Ecto neural progenitor cell (in vitro differentiated cells): ENCODE data around the gene SURF1.
"Not testable (repeated sequence)": the region's sequence is repeated elsewhere in the genome, so short reads cannot be mapped to it uniquely, and the experiment has no call there.

Experiments used
- DNase-seq: peaks from one replicate; pipeline ENCODE4 v3.0.0-alpha.2; 2018; ENCODE audit warnings: low spot score

The SURF1 gene, protein sequence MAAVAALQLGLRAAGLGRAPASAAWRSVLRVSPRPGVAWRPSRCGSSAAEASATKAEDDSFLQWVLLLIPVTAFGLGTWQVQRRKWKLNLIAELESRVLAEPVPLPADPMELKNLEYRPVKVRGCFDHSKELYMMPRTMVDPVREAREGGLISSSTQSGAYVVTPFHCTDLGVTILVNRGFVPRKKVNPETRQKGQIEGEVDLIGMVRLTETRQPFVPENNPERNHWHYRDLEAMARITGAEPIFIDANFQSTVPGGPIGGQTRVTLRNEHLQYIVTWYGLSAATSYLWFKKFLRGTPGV

GRCh38 chr9:133356391-133357091 is at the start of gene SURF1, which contains the start of gene SURF2:
Gene SURF1 (minus strand): TSS chr9:133356487. CDS start chr9:133356453, 34 bp downstream.
Gene SURF2 (plus strand): TSS chr9:133356550. CDS start chr9:133356593, 43 bp downstream.
- peak; percentile 91 for DNase-seq

DNA sequence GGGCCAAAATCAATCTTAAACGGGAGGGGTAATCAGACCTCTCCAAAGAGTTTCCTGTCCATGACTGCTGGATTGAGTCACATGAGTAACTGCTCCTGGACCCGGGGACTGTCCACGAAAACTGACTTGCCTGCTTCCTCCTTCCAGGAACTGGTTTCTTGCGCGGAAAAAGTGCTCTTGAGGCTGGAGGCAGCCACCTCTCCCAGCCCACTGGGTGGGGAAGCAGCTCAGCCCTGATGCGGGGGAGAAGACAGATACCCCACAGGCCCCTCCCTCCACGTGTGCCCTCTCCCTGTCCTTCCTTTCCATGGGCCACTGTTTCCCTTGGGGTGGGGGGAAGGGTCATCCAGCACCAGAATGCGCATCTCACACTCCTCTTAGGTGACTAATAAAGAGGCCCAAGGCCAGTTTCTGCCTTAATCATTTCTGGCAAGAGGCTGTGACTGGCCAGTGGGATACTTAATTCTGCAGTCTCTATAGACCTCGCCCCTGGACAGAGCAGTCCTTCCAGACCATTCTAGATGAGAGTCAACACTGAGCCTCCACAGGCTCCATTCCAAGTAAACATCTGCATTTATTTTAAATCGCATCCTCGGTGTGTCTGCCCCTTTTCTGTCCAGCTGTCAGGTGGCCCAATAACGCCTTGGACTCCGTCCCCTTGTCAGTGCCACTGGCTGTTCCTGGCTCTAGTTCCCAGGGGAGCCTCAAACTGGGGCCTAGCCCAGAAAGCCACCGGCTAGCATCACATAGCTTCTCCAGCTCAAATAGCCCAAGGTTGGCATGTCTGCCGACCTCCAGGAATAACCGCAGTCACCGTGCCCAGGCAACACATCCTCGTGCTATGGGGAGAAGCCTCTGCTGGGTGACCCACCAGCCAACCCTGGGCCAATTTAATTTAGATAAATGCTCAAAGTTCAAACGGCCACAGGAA is 49.5 kb upstream of the SURF1 start:
- DNase-seq: no peak

DNA sequence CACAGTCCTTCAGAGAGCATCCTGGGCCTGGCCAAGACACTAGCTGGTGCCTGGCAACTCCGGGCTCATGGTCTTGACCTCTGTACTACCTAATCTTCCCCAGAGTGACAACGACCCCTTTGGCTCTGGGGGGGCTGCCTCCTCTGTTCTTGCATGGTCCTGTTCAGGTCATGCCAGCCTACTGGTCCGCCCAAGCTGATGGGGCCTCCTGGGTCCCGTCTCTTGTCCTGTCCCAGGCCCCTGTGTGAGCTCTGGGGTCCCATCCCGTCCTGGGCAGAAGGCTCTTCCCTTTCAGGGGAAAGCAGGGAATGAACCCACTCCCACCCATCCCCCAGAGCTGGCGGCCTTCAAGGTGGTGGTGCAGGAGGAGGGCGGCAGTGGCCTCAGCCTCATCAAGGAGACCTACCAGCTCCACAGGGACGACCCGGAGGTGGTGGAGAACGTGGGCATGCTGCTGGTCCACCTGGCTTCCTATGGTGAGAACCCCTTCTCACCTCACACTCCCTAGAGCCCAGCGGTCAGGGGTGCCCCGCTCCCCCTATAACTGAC is 48.2 kb upstream of the SURF1 start:
- DNase-seq: no peak

GRCh38 chr9:133403766-133404453 is 47.6 kb upstream of the SURF1 start:
- DNase-seq: no peak

GRCh38 chr9:133402689-133403088 is 46.4 kb upstream of the SURF1 start:
- DNase-seq: no peak

GRCh38 chr9:133401588-133401987 is 45.3 kb upstream of the SURF1 start:
- DNase-seq: no peak

DNA sequence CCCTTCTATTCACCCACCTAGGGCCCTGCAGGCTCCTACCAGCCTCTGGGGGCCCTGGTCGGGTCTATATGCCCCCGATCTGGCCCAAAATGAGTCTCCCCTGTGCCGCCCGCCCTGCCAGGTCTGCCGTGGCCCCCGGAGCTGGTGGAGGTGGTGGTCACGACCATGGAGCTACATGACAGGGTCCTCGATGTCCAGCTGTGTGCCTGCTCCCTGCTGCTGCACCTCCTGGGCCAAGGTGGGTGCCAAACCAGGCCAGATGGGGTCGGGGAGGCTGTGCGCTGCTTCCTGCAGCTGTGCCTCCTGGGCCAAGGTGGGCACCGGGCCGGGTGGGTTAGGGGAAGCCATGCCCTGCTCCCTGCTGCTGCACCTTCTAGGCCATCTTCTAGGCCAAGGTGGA is 44.0 kb upstream of the SURF1 start:
- DNase-seq: no peak

- no peak for DNase-seq
Observed at GRCh38 chr9:133397895-133398294, 41.6 kb upstream of the SURF1 start.

GRCh38 chr9:133397370-133397769 is 41.1 kb upstream of the SURF1 start:
- DNase-seq: no peak

DNA sequence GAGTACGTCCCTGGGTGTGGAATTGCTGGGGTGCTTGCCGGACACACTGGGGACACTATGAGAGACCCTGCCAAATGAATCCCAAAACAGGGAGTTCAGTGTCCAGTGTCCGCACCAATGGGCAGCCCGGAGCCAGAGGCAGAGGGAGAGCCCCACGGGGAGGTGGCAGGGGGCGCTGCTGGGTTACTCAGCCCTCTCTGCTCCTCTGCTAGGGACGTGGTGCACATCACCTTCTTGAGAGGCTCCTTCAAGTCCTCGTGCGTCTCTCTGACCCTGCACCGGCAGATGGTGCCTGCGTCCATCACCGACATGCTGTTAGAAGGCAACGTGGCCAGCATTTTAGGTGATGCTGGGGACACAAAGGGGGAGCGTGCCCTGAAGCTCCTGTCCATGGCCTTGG is 40.7 kb upstream of the SURF1 start:
- peak; percentile 72 for DNase-seq

- no peak for DNase-seq
Observed at GRCh38 chr9:133394687-133395271, 38.5 kb upstream of the SURF1 start.

DNA sequence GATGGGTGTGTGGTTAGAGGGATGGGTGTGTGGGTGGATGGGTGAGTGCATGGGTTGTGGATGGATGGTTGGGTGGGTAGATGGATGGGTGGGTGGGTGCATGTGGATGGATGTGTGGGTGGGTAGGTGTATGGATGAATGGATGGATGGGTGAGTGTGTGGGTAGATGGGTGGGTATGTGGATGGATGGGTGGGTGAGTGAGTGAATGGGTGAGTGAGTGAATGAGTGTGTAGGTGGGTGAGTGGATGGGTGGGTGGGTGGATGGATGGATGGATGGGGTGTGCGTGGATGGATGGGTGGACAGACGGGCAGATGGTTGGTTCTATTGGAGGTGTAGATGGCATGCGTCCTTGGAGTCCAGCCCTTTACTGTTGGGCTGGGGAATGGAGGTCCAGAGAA is 37.1 kb upstream of the SURF1 start:
- no peak for DNase-seq

DNA sequence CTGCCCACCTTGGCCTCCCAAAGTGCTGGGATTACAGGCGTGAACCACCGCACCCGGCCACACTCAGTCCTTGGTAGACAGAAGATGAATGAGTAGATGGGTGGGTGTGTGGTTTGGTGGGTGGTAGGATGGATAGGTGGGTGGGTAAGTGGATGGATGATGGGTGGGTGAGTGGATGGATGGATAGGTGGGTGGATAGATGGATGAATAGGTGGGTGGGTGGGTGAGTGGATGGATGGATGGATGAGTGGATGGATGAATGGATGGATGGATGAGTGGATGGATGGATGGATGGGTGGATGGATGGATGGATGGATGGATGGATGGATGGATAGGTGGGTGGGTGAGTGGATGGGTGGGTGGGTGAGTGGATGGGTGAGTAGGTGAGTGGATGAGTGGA is 36.0 kb upstream of the SURF1 start:
- DNase-seq: not testable (repeated sequence)

GRCh38 chr9:133391449-133391848 is 35.2 kb upstream of the SURF1 start:
- not testable (repeated sequence) for DNase-seq

- no peak for DNase-seq
Observed at GRCh38 chr9:133390713-133391112, 34.4 kb upstream of the SURF1 start.

- no peak for DNase-seq
Observed at GRCh38 chr9:133389562-133389961, 33.3 kb upstream of the SURF1 start.

GRCh38 chr9:133389025-133389557 is 32.8 kb upstream of the SURF1 start:
- no peak for DNase-seq

DNA sequence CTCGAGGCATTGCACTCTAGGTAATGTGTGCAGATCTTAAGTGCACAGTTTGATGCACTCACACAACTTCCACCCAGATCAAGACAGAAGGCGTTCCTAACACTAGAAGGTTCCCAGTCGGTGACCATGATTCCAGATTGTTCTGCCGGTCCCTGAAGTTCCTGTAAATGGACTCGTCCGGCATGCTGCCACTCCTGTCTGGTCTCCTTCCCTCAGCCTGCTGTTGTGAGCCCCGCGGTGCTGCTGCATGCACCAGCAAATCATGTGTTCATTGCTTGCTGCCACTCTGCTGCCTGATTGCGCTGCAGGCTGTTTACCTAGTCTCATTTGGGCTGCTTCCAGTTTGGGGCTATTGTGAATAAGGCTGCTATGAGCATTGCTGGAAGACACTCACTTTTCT is 31.4 kb upstream of the SURF1 start:
- no peak for DNase-seq

GRCh38 chr9:133386338-133386737 is 30.1 kb upstream of the SURF1 start:
- no peak for DNase-seq

DNA sequence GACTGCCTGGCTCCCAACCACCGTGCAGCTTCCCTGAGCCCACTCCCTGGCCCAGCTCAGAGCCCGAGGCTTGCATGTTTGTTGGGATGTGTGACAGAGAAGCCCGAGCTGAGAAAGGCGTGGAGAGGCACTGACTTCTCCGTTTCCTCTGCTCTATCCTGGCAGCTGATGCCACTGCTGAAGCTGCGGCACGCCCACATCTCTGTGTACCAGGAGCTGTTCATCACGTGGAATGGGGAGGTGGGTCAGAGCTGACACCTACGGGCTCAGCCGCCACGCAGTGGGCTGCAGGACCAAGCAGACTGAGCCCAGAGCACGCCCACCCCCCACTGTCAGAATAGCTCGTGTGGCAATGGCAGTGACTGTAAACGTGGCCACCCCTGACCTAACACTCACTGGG is 29.2 kb upstream of the SURF1 start:
- no peak for DNase-seq
